IPS-20b (cell line): ENCODE data around the gene ATP11B.

Experiments
- H3K27ac ChIP-seq: one replicate; pipeline ENCODE4 v1.5.1; 2013; ENCODE audit warnings: low read length
- H3K27me3 ChIP-seq: 2 replicates; pipeline ENCODE4 v1.6.1; 2013; ENCODE audit warnings: mild to moderate bottlenecking, low read length, inconsistent platforms; ENCODE audit not compliant: insufficient read depth
- H3K36me3 ChIP-seq: 2 replicates; pipeline ENCODE4 v1.6.1; 2013; ENCODE audit warnings: low read depth, mild to moderate bottlenecking, inconsistent platforms, low read length, moderate library complexity; ENCODE audit not compliant: insufficient read depth
- H3K4me1 ChIP-seq: 2 replicates; pipeline ENCODE4 v1.6.1; 2013; ENCODE audit warnings: mild to moderate bottlenecking, control low read depth, inconsistent platforms, low read length, moderate library complexity; ENCODE audit not compliant: insufficient read depth
- H3K4me3 ChIP-seq: 2 replicates; pipeline ENCODE4 v1.5.1; 2013; ENCODE audit warnings: mild to moderate bottlenecking, low read length, inconsistent platforms
- H3K9ac ChIP-seq: 2 replicates; pipeline ENCODE4 v1.6.1; 2013; ENCODE audit warnings: low read depth, mild to moderate bottlenecking, inconsistent platforms, low read length, moderate library complexity
- H3K9me3 ChIP-seq: 2 replicates; pipeline ENCODE4 v1.6.1; 2013; ENCODE audit warnings: mild to moderate bottlenecking, low read depth, low read length, inconsistent platforms; ENCODE audit not compliant: insufficient read depth

Gene ATP11B

DNA sequence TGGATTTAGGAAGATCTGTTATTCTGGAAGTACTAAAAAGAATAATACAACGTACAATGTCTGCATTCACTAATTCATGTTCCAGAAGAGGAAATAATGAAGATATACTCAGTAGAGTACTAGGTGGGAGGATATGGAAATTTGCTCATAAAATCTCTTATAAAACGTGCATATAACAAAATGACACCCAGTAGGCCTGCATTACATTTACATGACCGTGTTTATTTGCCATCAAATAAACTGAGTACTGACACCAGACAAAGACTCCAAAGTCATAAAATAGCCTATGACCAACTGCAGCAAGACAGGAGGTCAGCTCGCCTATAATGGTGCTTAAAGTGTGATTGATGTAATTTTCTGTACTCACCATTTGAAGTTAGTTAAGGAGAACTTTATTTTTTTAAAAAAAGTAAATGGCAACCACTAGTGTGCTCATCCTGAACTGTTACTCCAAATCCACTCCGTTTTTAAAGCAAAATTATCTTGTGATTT lies 126.6 kb downstream of the ATP11B start:
- no peak overlapping the region for H3K27ac ChIP-seq
- no peaks in the 10 kb centered on the region for H3K27me3 ChIP-seq
- peaks cover 9% of the 10 kb centered on the region; the same call in 1 of the 2 replicates for H3K4me1 ChIP-seq
- no peaks in the 10 kb centered on the region for H3K9me3 ChIP-seq
- H3K9ac ChIP-seq: no peak overlapping the region
- no peaks in the 10 kb centered on the region for H3K36me3 ChIP-seq
- H3K4me3 ChIP-seq: no peak overlapping the region

DNA sequence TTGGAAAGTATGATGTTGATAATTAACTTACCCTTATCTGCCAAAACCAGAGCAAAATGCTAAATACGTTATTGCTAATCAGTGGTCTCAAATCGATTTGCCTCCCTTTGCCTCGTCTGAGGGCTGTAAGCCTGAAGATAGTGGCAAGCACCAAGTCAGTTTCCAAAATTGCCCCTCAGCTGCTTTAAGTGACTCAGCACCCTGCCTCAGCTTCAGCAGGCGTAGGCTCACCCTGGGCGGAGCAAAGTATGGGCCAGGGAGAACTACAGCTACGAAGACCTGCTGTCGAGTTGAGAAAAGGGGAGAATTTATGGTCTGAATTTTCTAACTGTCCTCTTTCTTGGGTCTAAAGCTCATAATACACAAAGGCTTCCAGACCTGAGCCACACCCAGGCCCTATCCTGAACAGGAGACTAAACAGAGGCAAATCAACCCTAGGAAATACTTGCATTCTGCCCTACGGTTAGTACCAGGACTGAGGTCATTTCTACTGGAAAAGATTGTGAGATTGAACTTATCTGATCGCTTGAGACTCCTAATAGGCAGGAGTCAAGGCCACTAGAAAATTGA lies 127.3 kb downstream of the ATP11B start:
- Histone ChIP-seq H3K27ac (no peak overlapping the region), H3K9ac (no peak overlapping the region)

DNA sequence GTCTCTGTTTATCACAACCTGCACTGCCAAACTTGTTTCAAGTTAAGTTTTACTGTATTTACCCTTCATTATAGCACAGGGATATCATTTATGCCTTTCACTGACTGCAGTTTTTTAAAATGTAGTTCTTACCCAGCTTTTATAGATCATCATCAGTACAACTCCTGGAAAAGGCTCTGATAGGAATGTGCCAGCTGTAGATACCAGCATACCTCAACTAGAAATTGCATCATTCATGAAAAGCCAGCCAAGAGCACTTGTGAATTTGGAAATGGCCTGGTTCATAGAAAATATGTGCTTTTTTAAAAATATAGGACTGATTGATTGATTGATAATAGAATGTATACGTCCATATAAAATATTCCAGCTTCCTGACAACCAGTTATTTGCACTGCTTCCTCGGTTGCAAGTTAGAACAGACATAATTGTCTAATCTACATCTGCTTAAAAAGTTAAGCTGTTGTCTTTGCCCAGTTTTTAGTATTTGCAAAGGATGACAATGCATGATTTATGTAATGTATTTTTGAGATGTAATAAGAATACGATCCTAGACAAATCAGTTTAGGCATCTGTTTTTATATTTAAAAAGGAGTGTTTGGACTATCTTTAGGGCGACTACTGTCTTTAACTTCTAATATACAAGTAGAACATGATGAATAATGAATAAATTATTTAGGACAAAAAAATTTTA lies 128.5 kb downstream of the ATP11B start:
- no peaks in the 10 kb centered on the region for H3K36me3 ChIP-seq
- no peak overlapping the region for H3K27ac ChIP-seq
- H3K9ac ChIP-seq: no peak overlapping the region
- no peaks in the 10 kb centered on the region for H3K27me3 ChIP-seq
- H3K4me1 ChIP-seq: peaks cover 9% of the 10 kb centered on the region; the same call in 1 of the 2 replicates
- H3K4me3 ChIP-seq: no peak overlapping the region
- H3K9me3 ChIP-seq: no peaks in the 10 kb centered on the region

More for the DNA sequence above, 127.3 kb downstream of the ATP11B start:
- Histone ChIP-seq H3K9me3 (no peaks in the 10 kb centered on the region), H3K36me3 (no peaks in the 10 kb centered on the region), H3K4me3 (no peak overlapping the region), H3K4me1 (peaks cover 9% of the 10 kb centered on the region; the same call in 1 of the 2 replicates), H3K27me3 (no peaks in the 10 kb centered on the region)

DNA sequence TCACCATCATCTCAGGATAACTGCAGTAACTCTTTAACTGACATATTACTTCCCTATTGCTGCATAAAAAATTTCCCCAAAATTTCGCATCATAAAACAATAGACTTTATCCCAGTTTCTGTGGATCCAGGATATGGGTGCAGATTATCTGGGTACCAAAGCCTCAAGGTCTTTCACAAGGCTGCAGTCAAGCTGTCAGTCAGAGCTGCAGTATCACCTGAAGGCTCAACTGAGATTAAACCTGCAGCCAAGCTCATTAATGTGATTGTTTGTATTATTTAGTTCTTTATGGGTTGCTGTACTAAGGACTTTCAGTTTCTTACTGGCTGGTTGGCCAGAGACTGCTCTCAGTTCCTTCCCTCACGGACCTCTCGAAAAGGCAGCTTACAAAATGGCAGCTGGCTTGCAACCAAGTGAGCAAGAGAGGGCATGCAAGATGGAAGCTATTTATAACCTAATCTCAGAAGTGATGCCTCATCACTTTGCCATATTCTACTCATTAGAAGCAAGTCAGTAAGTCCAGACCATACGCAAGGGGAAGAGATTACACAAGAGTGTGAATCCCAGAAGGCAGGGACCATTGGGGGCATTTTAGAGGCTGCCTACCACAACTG lies 132.1 kb downstream of the ATP11B start:
- no peak overlapping the region for H3K4me3 ChIP-seq
- H3K27ac ChIP-seq: no peak overlapping the region
- no peak overlapping the region for H3K9ac ChIP-seq
- H3K9me3 ChIP-seq: no peaks in the 10 kb centered on the region
- H3K27me3 ChIP-seq: no peaks in the 10 kb centered on the region
- no peaks in the 10 kb centered on the region for H3K36me3 ChIP-seq
- H3K4me1 ChIP-seq: peaks cover 5% of the 10 kb centered on the region; the same call in 1 of the 2 replicates

DNA sequence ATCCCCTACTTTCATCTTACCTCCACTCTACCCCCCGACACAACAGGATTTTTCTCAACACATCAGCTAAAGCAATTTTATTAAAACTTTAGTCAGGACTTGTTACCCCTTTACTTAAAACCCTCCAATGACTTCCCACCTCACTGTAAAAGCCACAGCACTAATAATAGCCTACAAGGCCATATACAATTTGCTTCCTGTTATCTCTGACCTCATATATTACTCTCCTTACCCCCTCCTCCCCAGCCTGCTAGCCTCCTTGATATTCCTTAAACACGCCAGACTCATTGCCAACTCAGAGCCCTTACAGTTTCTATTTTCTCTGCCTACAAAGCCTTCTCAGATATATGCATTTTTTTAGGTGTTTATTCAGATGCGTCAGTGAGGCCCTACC lies 132.6 kb downstream of the ATP11B start:
- no peaks in the 10 kb centered on the region for H3K36me3 ChIP-seq
- no peak overlapping the region for H3K9ac ChIP-seq
- H3K27me3 ChIP-seq: no peaks in the 10 kb centered on the region
- peaks cover under 1% of the 10 kb centered on the region; the same call in 1 of the 2 replicates for H3K4me1 ChIP-seq
- H3K9me3 ChIP-seq: no peaks in the 10 kb centered on the region
- H3K4me3 ChIP-seq: no peak overlapping the region
- no peak overlapping the region for H3K27ac ChIP-seq

DNA sequence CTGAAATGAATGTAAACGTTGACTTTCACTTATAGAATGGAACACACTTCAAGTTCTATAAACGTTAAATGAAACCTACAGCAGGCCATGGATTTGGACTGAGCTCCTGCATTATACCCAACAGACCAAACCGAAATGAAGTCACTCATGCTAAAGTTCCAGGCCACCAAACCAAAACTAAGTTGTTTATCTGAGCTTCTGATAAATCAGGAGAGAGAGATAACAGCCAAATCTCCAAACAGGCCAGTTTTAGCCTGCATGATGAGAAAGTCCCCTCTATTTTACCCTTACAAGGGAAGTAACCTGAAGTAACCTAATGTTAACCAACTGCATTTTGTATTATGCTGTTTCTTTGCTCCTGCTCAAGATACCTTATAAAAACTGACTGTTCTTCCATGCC lies 142.5 kb downstream of the ATP11B start:
- Histone ChIP-seq H3K4me1 (no peaks in the 10 kb centered on the region), H3K9ac (no peak overlapping the region), H3K36me3 (no peaks in the 10 kb centered on the region; the same call in 1 of the 2 replicates), H3K27ac (no peak overlapping the region), H3K27me3 (no peaks in the 10 kb centered on the region), H3K9me3 (no peaks in the 10 kb centered on the region), H3K4me3 (no peak overlapping the region)

DNA sequence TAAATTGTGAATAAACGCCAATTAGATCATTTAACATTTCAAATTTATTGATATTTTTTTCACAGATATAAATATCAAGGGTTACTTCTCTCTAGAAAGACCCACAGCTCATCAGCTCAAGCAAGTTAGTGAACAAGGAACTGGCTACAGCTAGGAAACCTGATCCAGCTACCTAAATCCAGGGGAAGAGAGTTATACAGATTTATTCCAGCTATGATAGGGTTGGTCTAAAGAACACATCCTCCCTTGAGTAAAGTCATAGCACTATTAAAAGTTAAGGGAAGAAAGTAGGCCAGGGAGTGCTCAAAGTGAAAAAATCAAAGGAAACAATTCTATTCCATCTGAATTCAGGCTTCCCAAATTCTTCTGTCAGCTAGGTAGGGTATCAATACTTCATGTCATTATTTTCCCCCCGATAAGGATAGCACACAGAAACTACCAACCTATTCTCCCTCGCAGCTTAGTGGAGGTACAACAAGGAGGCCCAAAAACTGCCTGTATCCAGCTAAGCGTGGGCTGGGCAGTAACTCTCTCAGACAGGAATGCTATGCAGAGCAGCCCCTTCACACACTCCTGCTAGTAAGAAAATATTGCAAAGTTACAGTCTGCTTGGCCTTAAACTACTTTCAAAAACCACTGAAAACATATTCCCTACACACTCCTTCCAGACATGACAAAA lies 143.1 kb downstream of the ATP11B start:
- Histone ChIP-seq H3K27ac (no peak overlapping the region), H3K9ac (no peak overlapping the region), H3K9me3 (no peaks in the 10 kb centered on the region), H3K4me3 (no peak overlapping the region), H3K4me1 (no peaks in the 10 kb centered on the region), H3K27me3 (no peaks in the 10 kb centered on the region), H3K36me3 (no peaks in the 10 kb centered on the region; the same call in 1 of the 2 replicates)

DNA sequence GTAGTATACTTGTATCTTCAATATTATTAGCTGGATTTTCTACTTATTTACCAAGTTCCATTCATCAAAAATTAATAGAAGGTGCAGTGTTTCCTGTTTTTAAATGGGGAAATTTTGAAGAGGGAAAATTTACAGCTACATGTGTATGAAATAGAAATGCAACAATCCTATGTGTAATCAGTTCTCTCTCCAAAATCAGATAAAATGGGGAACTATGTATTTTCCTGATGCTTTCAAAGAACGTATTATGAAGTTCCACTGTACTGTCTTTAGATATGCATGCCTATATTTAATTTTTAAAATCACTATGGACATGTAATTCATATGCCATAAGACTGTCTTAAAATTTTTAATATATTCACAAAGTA lies 143.6 kb downstream of the ATP11B start:
- H3K27ac ChIP-seq: no peak overlapping the region
- H3K36me3 ChIP-seq: no peaks in the 10 kb centered on the region; the same call in 1 of the 2 replicates
- no peaks in the 10 kb centered on the region for H3K9me3 ChIP-seq

DNA sequence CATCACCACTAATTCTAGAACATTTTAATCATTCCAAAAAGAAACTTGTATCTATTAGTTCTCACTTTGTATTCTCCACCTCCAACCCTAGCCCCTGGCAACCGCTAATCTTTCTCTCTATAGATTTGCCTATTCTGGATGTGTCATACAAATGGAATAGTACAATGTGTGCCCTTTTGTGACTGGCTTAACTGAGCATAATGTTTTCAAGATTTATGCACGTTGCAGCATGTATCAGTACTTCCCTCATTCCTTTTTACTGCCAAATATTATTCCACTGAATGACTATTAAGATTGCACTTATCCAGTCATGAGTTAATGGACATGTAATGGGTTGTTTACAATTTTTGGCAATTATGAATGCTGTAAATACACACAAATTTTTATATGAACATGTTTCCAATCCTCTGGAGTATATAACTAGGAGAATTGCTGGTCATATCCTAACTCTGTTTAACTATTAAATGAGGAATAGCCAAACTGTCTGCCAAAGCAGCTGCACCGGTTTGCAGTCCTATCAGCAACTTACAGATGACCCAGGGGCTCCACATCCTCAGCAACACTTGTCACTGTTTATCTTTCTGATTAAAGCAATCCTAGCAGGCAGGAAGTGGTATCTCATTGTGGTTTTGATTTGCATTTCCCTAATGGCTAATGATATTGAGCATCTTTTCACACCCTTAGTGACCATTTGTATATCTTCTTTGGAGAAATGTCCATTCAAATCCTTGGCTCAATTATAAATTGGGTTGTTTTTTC lies 144.2 kb downstream of the ATP11B start:
- Histone ChIP-seq H3K4me3 (no peak overlapping the region), H3K27ac (no peak overlapping the region), H3K9me3 (no peaks in the 10 kb centered on the region), H3K4me1 (no peaks in the 10 kb centered on the region), H3K27me3 (no peaks in the 10 kb centered on the region), H3K9ac (no peak overlapping the region), H3K36me3 (no peaks in the 10 kb centered on the region; the same call in 1 of the 2 replicates)

More for the DNA sequence above, 143.6 kb downstream of the ATP11B start:
- Histone ChIP-seq H3K4me3 (no peak overlapping the region), H3K9ac (no peak overlapping the region), H3K27me3 (no peaks in the 10 kb centered on the region), H3K4me1 (no peaks in the 10 kb centered on the region)

DNA sequence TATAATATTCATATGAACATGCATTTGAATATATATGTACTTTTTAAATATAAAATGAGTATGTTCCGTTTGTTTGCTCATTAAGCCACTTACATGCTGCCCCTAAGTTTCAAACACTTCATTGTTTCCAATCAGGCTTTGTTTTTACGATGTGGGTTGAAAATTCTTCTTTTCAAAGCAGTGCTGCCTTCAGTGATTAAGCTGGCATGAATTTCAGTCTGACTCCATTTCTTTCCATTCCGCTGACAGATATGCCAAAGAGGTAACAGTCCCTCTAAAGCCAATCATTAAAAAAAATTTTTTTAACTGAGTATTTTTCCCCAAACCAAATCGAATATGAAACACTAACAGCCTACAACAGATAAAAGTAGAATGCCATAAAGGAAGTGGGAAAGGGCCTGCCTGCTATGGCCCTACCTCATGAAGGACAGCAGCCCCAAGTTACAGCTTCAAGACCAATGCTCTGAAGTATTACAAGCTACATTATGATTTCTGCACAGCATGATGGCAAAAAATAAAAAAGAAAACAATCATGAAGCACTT lies 147.0 kb downstream of the ATP11B start:
- no peak overlapping the region for H3K27ac ChIP-seq
- H3K4me3 ChIP-seq: no peak overlapping the region
- no peak overlapping the region for H3K9ac ChIP-seq
- H3K9me3 ChIP-seq: no peaks in the 10 kb centered on the region
- H3K36me3 ChIP-seq: peaks cover 8% of the 10 kb centered on the region
- no peaks in the 10 kb centered on the region for H3K27me3 ChIP-seq
- H3K4me1 ChIP-seq: peaks cover 12% of the 10 kb centered on the region

DNA sequence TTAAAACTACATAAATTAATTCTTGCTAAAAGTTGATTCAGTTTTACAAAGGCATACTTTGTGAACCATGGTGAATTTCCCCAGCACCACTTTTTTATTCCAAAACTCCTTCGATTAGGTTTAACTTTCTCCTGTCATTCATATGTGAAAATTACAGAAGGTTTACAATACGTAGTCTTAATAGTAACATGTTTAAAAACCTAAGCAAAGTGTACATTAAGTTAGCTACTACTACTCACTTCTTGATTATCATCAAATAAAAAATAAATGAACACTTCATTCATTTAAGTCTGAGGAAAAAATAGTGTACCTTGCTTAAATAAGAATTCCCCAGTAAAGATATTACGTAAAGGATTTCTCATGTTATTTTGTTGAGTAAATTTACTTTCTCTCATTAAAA lies 148.4 kb downstream of the ATP11B start:
- no peak overlapping the region for H3K9ac ChIP-seq
- H3K4me1 ChIP-seq: peaks cover 17% of the 10 kb centered on the region
- H3K9me3 ChIP-seq: no peaks in the 10 kb centered on the region
- H3K27ac ChIP-seq: no peak overlapping the region
- H3K27me3 ChIP-seq: no peaks in the 10 kb centered on the region
- H3K4me3 ChIP-seq: no peak overlapping the region
- peaks cover 11% of the 10 kb centered on the region for H3K36me3 ChIP-seq
